Neural cell (in vitro differentiated cells): ENCODE measurements around the gene TMEM225.

Experiments used
- CTCF ChIP-seq: fragments of 450-650 bp; IDR thresholded peaks from 2 replicates; pipeline ENCODE4 v1.5.1; 2014; ENCODE audit warnings: antibody characterized with exemption, mild to moderate bottlenecking, moderate library complexity; ENCODE audit not compliant: poor library complexity, severe bottlenecking
- EP300 ChIP-seq: fragments of 450-650 bp; conservative IDR thresholded peaks from 2 replicates; pipeline ENCODE4 v1.6.1; 2014; ENCODE audit warnings: antibody characterized with exemption, mild to moderate bottlenecking, moderate library complexity; ENCODE audit not compliant: poor library complexity, severe bottlenecking
- EZH2 ChIP-seq: fragments of 200-600, 300-800 bp; shearing (Covaris generic), sonication (generic); IDR thresholded peaks from 2 replicates; pipeline ENCODE4 v1.6.1; 2014; ENCODE audit warnings: antibody characterized with exemption, low read length, borderline replicate concordance, mild to moderate bottlenecking; ENCODE audit not compliant: insufficient read depth, poor library complexity, severe bottlenecking

GRCh38 chr11:123885570-123885969 lies at the start of gene TMEM225:
- no peak for TF ChIP-seq EZH2
- TF ChIP-seq EP300, result no peak
- TF ChIP-seq CTCF, result no peak
